ENCODE results near the gene SMYD1.

DNA sequence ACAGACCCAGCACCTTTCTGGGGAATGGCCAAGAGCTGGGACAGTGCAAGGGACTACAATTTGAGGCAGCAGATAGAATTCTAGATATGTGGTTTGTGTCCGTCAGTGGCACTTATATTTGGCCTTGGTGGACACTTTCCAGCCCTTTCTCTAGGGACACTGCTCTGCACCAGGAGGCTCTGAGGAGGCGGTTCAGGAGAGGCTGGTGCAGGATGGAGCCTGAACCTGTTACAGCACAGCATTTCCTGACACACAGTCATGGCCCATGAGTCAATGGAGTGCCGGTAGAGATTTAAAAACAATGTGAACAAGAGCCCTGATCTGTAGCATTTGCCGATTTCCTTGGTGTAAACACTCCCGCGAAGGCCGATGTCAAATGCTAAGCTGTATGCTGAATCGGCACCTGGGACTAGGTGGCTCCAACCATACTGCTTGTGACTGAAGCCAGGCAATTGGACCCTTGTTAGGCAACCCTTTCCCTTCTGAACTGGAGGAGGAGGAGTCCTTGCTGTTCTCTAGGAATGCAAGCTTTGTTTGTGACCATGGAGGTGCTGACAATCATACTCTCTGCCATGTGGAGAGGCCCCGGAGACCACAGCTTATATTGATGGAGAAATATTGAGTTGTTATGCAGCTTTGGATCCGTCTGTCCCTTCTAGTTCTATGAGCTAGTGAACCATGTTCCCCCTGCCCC is 48.3 kb downstream of the SMYD1 start:
- TF ChIP-seq, protein P1, sequence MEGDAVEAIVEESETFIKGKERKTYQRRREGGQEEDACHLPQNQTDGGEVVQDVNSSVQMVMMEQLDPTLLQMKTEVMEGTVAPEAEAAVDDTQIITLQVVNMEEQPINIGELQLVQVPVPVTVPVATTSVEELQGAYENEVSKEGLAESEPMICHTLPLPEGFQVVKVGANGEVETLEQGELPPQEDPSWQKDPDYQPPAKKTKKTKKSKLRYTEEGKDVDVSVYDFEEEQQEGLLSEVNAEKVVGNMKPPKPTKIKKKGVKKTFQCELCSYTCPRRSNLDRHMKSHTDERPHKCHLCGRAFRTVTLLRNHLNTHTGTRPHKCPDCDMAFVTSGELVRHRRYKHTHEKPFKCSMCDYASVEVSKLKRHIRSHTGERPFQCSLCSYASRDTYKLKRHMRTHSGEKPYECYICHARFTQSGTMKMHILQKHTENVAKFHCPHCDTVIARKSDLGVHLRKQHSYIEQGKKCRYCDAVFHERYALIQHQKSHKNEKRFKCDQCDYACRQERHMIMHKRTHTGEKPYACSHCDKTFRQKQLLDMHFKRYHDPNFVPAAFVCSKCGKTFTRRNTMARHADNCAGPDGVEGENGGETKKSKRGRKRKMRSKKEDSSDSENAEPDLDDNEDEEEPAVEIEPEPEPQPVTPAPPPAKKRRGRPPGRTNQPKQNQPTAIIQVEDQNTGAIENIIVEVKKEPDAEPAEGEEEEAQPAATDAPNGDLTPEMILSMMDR (IDR thresholded peaks at IDR 0.05) = no peak
- TF ChIP-seq SIN3A (IDR thresholded peaks at IDR 0.05; ENCODE audit: borderline replicate concordance, insufficient read depth, low read depth, low read length) (no peak), POLR2AphosphoS5 (IDR thresholded peaks at IDR 0.05; ENCODE audit: low read depth, low read length) (no peak), TCF7L2 (IDR thresholded peaks at IDR 0.05; ENCODE audit: low read depth, low read length) (no peak)
- TF ChIP-seq, protein P2, sequence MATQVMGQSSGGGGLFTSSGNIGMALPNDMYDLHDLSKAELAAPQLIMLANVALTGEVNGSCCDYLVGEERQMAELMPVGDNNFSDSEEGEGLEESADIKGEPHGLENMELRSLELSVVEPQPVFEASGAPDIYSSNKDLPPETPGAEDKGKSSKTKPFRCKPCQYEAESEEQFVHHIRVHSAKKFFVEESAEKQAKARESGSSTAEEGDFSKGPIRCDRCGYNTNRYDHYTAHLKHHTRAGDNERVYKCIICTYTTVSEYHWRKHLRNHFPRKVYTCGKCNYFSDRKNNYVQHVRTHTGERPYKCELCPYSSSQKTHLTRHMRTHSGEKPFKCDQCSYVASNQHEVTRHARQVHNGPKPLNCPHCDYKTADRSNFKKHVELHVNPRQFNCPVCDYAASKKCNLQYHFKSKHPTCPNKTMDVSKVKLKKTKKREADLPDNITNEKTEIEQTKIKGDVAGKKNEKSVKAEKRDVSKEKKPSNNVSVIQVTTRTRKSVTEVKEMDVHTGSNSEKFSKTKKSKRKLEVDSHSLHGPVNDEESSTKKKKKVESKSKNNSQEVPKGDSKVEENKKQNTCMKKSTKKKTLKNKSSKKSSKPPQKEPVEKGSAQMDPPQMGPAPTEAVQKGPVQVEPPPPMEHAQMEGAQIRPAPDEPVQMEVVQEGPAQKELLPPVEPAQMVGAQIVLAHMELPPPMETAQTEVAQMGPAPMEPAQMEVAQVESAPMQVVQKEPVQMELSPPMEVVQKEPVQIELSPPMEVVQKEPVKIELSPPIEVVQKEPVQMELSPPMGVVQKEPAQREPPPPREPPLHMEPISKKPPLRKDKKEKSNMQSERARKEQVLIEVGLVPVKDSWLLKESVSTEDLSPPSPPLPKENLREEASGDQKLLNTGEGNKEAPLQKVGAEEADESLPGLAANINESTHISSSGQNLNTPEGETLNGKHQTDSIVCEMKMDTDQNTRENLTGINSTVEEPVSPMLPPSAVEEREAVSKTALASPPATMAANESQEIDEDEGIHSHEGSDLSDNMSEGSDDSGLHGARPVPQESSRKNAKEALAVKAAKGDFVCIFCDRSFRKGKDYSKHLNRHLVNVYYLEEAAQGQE (IDR thresholded peaks at IDR 0.05; ENCODE audit: insufficient read depth in 1 of 2, low read depth in 2 of 2, low read length in 1 of 2) = no peak

All from Panc1 (cell line).